Measurements from ENCODE around the gene ADAP2.
"Not testable (repeated sequence)": the region's sequence is repeated elsewhere in the genome, so short reads cannot be mapped to it uniquely, and the experiment has no call there.

Gene ADAP2, protein sequence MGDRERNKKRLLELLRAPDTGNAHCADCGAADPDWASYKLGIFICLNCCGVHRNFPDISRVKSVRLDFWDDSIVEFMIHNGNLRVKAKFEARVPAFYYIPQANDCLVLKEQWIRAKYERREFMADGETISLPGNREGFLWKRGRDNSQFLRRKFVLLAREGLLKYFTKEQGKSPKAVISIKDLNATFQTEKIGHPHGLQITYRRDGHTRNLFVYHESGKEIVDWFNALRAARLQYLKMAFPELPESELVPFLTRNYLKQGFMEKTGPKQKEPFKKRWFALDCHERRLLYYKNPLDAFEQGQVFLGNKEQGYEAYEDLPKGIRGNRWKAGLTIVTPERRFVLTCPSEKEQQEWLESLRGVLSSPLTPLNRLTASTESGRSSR

DNA sequence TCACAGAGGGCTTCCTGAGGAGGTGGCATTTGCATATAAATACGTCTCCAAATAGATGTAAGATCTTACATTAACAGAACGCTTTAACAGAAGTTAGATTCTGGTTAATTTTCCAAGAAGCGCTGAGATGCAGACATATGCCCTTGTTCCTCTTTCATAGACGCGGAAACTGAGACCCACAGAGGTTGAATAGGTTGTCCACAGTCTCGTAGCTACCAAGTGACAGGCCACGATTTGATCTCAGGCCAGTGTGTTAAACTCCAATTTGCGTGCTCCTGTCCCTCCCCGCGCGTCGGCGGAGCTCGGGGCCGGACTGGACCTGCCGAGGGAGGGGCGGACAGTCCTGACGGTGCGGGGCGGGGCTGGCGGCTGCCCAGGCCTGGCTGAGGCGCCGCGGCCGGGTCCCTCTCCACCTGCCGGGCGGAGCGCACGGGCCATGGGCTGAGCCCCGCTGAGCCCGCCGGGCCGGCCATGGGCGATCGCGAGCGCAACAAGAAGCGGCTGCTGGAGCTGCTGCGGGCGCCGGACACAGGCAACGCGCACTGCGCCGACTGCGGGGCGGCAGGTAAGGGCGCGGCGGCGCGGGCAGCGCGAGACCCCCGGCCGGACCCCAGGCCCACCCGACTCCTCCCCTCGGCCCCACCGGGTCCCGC lies at the start of gene ADAP2:
Gene ADAP2, plus strand, starts transcription at position 402 of the 653 bp plus-strand sequence. Its CDS starts 70 bp downstream, at position 472.
- in situ Hi-C loops (cut with HindIII; ENCODE audit: low pct_ligation_motif_present, low pct_unique_long_range_greater_than_20kb, low sequenced_read_pairs) = no loop called here
- peak; percentile 73 for DNase-seq

DNA sequence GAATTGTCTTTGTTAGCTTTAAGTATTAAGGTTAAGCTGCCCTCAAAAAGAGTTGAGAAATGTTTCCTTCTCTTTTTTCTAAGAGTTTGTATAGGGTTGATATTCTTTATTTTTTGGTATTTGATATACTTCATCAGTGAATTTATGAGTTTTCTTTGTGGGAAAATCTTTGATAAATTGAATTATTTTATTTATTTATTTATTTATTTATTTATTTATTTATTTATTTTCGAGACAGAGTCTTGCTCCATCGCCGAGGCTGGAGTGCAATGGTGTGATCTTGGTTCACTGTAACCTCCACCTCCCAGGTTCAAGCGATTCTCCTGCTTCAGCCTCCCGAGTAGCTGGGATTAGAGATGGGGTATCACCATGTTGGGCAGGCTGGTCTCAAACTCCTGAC lies 35.6 kb upstream of the ADAP2 start:
- in situ Hi-C loops (cut with HindIII; ENCODE audit: low pct_ligation_motif_present, low pct_unique_long_range_greater_than_20kb, low sequenced_read_pairs) = no loop called here
- no peak for DNase-seq

DNA sequence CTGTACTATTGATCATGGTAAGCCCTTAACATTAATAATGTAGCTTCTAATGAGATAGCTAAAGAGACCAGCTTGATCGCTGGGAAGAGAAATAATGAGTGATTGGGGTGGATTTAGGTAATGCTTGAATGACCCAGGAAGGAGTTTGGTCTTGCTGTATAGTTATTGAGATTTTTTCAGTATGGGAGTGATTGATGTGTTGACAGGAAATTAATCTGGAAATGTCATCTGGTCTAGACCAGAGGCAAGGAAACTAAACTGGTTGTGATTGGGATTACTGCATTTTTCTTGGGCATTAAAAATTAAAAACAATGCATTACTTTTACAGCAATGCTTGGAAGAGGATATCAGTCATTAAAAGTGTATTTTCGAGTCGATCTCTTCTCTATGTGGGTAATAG lies 27.5 kb upstream of the ADAP2 start:
- no peak for DNase-seq
- in situ Hi-C loops (cut with HindIII; ENCODE audit: low pct_ligation_motif_present, low pct_unique_long_range_greater_than_20kb, low sequenced_read_pairs) = no loop called here

DNA sequence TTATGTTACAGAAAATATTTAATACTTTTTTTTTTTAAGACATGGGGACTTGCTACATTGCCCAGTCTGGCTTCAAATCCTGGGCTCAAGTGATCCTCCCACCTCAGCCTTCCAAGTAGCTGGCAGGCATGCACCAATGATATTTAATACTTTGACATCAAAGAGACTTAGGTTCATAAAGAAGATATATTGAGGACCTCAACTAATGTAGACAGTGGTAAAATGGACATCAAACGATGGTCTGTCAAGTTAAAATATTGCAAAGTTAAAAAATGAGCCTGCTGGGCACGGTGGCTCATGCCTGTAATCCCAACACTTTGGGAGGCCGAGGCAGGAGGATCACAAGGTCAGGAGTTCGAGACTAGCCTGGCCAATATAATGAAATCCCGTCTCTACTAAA lies 24.4 kb upstream of the ADAP2 start:
- in situ Hi-C loops (cut with HindIII; ENCODE audit: low pct_ligation_motif_present, low pct_unique_long_range_greater_than_20kb, low sequenced_read_pairs) = no loop called here
- DNase-seq = no peak

DNA sequence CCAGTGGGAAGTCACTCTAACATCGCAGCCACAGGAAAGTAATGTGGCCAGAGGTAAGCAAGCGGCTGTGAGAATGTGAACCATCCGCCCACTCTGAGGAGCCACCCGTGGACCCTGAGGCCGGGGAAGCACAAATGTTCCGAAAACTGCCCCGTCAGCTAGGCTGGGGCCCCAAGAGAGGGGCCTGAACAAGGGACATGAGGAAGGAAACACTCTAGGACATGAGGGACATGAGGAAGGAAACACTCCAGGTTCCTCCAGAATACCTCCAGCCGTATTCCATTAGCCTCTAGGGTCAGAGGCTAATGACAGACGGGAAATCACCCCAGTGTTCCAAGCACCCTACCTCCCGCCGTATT lies 16.0 kb upstream of the ADAP2 start:
- in situ Hi-C loops (cut with HindIII; ENCODE audit: low pct_ligation_motif_present, low pct_unique_long_range_greater_than_20kb, low sequenced_read_pairs) = no loop called here
- DNase-seq = peak; percentile 21

DNA sequence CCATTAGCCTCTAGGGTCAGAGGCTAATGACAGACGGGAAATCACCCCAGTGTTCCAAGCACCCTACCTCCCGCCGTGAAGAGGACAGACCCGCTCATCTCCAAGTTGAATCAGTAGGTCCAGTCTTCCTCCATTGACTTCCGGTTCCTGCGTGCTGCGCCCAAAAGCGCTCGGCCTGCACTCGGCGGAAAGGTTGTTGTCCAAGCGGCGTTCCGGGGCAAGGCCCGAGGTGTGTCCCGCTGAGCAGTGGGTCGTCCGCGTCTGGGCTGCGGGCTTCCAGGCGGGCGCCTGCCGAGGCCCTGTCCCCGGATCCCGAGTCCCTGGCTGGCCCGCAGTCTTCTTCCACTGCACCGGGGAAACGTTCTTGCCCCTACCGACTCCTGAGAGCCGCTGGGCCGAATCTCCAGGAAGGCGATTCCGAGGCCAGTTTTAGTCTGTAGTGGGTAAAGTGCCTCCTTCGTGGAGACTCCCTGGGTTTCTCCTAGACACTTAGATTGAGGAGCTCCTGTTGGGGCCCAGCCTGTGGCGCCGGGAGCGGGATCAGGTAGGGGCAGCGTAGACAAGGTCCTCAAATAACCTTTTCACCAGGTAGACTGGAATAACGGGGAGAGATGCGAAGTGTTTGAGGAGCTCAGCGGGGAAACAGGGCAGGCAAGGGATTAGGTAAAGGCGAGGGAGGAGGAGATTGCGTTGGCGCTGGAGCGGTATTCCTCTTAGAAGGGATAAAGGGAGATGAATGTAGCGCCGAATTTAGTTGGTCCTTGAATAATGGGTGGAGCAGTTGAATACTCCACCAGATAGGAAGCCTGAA lies 15.4 kb upstream of the ADAP2 start, which contains the start of gene TEFM:
Gene TEFM, minus strand, starts transcription at position 138 of the 811 bp plus-strand sequence. Its CDS starts 40 bp downstream, at position 98.
- in situ Hi-C loops (cut with HindIII; ENCODE audit: low pct_ligation_motif_present, low pct_unique_long_range_greater_than_20kb, low sequenced_read_pairs) = no loop called here
- DNase-seq = peak; percentile 94

DNA sequence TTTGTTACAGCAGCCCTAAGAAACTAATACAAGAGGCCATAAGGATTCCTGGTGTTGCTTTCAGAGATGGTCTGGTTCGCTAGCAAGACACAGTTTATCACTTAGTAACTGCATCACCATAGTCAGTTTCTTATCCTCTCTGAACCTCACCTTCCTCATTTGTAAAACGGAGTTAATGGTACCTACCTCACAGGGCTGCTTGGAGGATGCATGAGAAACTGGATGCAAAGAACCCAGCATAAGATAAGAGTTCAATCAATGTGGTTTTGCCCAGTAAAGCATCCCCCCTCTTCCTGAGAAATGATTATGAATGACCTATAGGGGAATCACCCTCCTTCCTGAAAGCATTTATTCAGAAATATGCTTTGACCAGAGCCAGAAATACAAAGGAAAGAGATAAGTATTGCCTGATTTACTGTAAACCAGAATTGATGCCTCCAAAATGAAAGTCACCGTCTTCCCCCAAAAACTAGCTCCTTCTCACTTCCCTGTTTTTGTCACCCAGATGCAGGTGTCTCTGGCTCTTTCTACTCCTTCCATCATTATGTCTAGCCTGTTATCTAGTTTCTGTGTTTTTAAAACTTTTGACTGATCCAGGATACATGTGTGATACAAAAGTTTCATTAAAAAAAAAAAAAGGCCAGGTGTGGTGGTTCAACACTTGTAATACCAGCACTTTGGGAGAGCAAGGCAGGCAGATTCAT lies 12.9 kb upstream of the ADAP2 start:
- in situ Hi-C loops (cut with HindIII; ENCODE audit: low pct_ligation_motif_present, low pct_unique_long_range_greater_than_20kb, low sequenced_read_pairs) = no loop called here

DNA sequence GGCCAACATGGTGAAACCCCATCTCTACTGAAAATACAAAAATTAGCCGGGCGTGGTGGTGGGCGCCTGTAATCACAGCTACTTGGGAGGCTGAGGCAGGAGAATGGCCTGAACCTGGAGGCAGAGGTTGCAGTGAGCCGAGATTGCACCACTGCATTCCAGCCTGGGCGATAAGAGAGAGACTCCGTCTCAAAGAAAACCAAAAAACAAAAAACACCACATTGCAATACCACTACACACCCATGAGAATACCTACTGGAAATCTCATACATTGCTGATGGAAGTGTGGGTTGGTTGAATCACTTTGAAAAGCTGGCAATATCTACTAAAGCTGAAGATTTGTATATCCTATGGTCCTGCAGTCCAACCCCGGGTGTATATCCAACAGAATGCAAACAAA lies 11.6 kb upstream of the ADAP2 start:
- in situ Hi-C loops (cut with HindIII; ENCODE audit: low pct_ligation_motif_present, low pct_unique_long_range_greater_than_20kb, low sequenced_read_pairs); DNase-seq: not testable (repeated sequence)

More for the DNA sequence above, 12.9 kb upstream of the ADAP2 start:
- DNase-seq = no peak

DNA sequence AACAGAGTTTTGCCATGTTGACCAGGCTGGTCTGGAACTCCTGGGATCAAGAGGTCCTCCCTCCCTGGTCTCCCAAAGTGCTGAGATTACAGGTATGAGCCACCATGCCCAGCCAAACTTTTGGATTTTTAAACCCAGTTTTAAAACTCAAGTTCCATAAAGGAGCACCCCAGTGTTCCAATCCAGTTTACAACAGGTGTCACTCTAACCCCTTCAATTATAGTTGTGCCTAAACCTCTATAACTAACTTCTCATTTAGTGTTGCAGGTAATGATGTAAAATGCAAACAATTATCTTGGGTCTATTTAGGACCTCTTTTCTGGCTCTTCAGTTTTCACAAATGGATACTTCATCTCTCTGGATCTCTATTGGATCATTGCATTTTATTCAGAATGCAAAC lies 7.8 kb upstream of the ADAP2 start:
- no peak for DNase-seq
- in situ Hi-C loops (cut with HindIII; ENCODE audit: low pct_ligation_motif_present, low pct_unique_long_range_greater_than_20kb, low sequenced_read_pairs) = no loop called here

DNA sequence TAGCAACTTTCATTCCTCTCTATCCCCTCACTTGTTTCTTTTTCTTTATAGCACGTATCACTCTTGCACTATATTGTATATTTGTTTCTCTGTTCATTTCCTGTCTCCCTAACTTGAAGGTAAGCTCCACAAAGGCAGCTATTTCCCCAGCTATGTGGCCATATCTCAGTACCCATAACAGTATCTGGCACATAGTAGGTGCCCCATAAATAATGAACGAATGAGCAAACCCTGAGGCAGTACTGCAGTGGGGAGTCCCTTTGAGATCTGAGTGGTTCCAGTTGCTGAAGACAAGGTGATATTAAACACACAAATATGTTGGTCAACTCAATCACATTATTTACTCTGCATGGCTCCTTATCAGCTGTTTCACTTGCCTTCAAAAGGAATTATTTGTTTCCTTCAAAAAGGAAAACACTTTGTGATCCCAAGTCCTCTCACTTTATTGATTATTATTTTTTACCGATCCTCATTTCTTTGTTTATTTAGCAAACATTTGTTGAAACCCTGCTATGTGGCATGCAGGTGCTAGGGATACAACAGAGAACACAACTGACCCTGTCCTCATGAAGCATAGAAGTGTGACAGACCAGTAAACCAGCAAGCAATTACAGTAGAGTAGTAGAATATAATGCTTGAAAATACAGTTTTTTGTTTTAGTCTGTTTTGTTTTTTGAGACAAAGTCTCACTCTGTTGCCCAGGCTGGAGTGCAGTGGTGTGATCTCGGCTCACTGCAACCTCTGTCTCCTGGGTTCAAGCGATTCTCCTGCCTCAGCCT lies 5.7 kb upstream of the ADAP2 start:
- in situ Hi-C loops (cut with HindIII; ENCODE audit: low pct_ligation_motif_present, low pct_unique_long_range_greater_than_20kb, low sequenced_read_pairs) = no loop called here
- no peak for DNase-seq

DNA sequence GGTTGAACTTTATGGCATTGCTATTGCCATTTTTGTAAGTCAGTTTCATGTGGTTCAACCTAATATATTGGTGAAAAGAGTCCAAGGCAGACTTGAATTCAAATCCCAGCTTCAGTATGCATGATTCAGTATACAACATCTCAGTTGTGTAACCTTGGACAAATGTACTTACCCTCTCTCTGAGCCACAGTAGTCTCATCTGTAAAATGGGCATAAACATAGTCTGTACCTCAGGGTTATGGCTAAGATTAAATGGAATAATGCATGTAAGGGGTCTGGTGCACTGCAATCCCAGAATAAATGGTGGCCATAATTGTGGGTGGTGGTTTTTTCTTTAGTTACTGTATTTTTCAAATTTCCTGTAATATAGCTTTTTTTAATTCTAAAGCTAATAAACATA lies 4.7 kb upstream of the ADAP2 start:
- no peak for DNase-seq
- in situ Hi-C loops (cut with HindIII; ENCODE audit: low pct_ligation_motif_present, low pct_unique_long_range_greater_than_20kb, low sequenced_read_pairs) = no loop called here

DNA sequence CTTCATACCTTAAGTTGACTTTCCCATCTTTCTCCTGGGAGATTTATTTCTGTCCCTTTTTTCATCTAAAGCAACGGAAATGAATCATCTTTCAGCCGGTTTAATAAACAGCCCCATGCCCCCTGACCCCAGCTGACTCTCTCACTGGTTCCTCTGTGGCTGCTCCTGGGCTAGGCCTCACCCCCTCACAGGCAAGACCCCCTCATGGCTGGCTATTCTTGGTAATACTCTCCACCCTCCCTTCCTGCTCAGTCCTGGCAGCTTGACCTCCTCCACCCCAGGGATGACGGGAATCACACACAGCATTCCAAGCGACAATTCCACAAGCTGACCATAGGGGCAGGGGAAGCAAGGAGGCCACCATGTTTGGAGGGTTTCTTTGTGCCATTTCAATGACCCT lies 1.5 kb upstream of the ADAP2 start:
- peak; percentile 58 for DNase-seq
- in situ Hi-C loops (cut with HindIII; ENCODE audit: low pct_ligation_motif_present, low pct_unique_long_range_greater_than_20kb, low sequenced_read_pairs) = no loop called here

DNA sequence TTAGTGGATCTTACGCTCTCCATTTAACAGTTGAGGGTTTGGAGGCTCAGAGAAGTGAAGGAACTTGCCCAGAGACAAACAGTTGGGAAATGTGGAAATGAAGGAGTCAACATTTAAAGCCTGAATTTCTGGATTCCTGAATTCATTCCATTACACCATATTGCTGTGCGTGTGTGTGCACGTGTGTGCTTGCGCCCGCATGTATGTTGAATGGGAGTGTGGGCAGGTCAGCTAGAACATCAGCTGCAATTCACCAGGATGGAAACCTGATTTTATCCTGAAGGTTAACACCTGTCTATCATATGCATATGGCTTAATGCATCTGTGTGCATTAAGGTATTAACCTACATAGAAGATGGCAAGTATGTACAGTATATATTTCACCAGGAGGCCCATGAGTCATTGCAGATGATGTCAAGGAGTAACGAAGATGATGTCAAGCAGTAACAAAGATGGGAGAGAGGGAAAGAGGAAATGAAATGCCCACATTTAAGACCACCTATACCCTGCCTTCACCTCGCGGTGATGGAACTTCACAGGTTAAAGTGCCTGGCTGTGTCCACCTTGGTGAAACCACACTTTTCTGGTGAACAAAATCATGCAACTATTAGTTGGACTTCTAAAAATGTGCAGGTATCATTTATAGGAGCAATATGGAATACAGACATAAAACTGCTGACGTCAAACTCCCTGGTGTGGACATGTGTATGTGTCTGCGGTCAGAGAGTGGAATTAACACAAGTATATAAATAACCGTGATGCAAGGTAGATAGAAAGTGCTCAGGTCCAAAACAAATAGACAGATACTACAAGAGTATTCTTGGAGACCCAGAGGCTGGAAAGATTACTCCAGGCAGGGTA lies 832 bp upstream of the ADAP2 start:
- in situ Hi-C loops (cut with HindIII; ENCODE audit: low pct_ligation_motif_present, low pct_unique_long_range_greater_than_20kb, low sequenced_read_pairs) = no loop called here
- DNase-seq = no peak

DNA sequence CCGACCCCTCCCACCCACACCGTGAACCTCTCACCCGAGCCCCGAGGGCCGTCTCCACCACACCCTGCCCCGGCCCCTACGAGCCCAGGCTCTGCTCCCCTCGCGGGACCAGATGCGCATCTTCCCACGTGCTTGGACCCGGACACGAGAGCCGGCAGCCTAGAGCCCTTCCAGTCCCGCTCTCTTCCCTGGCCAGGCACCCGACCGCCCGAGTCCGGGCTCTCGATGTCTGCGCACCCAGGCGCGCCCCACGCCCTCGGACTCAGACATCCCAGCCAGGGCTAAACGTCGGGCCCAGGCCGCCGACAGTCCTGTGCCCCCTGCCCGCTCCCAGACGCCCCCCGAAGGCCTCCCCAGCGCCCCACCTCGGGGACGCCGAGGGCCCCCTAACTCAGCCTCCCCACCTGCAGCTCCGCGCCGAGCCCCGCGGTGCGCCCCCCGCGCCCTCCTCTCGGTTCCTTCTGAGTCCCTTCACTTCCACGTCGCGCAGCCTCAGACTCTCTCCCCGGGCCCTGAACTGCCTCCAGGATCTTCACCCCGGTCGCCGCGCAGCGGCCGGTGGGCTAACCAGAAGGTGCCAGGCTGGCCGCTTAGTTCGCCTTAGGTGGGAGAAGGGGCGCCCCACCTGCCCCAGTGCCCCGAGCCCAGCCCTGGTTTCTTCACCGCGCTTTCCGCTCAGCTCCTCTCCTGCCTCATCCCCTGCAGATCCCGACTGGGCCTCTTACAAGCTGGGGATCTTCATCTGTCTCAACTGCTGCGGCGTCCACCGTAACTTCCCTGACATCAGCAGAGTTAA lies 688 bp downstream of the ADAP2 start:
- DNase-seq = peak; percentile 18
- in situ Hi-C loops (cut with HindIII; ENCODE audit: low pct_ligation_motif_present, low pct_unique_long_range_greater_than_20kb, low sequenced_read_pairs) = no loop called here

DNA sequence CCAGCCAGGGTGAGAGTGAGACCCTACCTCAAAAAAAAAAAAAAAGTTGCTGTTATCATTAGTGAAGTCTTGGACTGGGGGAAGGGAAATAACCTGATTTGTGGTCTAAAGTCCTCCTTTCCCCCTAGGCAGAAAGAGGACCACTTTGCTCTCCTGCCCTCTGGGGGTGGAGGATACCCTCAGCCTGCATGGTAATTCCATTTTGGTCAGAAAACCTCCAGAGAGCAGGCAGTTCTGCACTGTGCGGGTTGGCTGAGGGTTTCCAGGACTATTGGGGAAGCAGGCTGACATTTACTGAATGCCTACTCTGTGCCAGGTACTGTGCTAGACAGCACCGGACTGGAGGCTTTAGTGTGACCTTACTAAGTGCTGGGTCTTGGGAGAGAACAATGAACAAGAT lies 2.6 kb downstream of the ADAP2 start:
- in situ Hi-C loops (cut with HindIII; ENCODE audit: low pct_ligation_motif_present, low pct_unique_long_range_greater_than_20kb, low sequenced_read_pairs) = no loop called here

DNA sequence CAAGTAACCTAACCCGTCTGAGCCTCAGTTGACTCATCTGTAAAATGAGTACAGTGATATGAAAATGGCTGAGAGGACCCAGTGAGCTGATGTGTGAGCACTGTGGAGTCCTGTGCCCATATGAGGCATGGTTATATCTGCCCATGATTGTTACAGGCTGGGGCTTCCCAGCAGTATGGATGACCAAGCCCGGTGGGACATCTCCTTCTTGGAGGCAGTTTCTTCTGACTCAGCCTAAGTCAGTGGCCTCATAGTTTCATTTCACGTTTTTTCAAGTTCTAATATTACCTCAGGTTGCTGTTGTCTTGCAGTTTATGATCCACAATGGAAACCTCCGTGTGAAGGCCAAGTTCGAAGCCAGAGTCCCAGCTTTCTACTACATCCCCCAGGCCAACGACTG lies 4.8 kb downstream of the ADAP2 start:
- no peak for DNase-seq
- in situ Hi-C loops (cut with HindIII; ENCODE audit: low pct_ligation_motif_present, low pct_unique_long_range_greater_than_20kb, low sequenced_read_pairs) = no loop called here

More for the DNA sequence above, 2.6 kb downstream of the ADAP2 start:
- DNase-seq = no peak

Measured in ACHN (cell line).